GM23248 (cell line): Measurements from ENCODE around the gene LCTL. TPM values are rescaled to one million over a fixed set of nuclear protein-coding genes. Genes with fewer than 3 reads are reported as not detected.

Experiments
- DNase-seq: peaks from one replicate; pipeline ENCODE4 v3.0.0-alpha.2; 2015
- H2AFZ ChIP-seq: fragments of 200-600 bp; sonication (generic); 2 replicates; pipeline ENCODE4 v1.6.1; 2016; ENCODE audit warnings: antibody characterized with exemption
- H3F3A ChIP-seq: fragments of 200-600 bp; sonication (generic); 2 replicates; pipeline ENCODE4 v1.6.1; 2016; ENCODE audit warnings: mild to moderate bottlenecking, antibody characterized with exemption, mixed run types; ENCODE audit not compliant: insufficient read depth
- H3K27ac ChIP-seq: fragments of 200-600 bp; sonication (generic); 2 replicates; pipeline ENCODE4 v1.5.1; 2016; ENCODE audit warnings: mild to moderate bottlenecking
- H3K27me3 ChIP-seq: fragments of 200-600 bp; sonication (generic); replicated peaks from 2 replicates; pipeline ENCODE4 v1.6.1; 2016; ENCODE audit warnings: mild to moderate bottlenecking; ENCODE audit not compliant: insufficient read depth
- H3K36me3 ChIP-seq: fragments of 200-600 bp; sonication (generic); 2 replicates; pipeline ENCODE4 v1.6.1; 2016; ENCODE audit warnings: low read depth, mild to moderate bottlenecking
- H3K4me1 ChIP-seq: fragments of 200-600 bp; sonication (generic); 2 replicates; pipeline ENCODE4 v1.6.1; 2016; ENCODE audit warnings: mild to moderate bottlenecking; ENCODE audit not compliant: insufficient read depth
- H3K4me2 ChIP-seq: fragments of 200-600 bp; sonication (generic); one replicate; pipeline ENCODE4 v1.6.1; 2016; ENCODE audit warnings: mild to moderate bottlenecking; ENCODE audit not compliant: unreplicated experiment
- H3K4me3 ChIP-seq: fragments of 200-600 bp; sonication (generic); 2 replicates; pipeline ENCODE4 v1.5.1; 2016; ENCODE audit warnings: mild to moderate bottlenecking
- H3K79me2 ChIP-seq: fragments of 200-600 bp; sonication (generic); 2 replicates; pipeline ENCODE4 v1.6.1; 2016; ENCODE audit warnings: mild to moderate bottlenecking; ENCODE audit not compliant: insufficient read depth
- H3K9ac ChIP-seq: fragments of 200-600 bp; sonication (generic); 2 replicates; pipeline ENCODE4 v1.6.1; 2016; ENCODE audit warnings: mild to moderate bottlenecking
- H3K9me2 ChIP-seq: fragments of 200-600 bp; sonication (generic); 2 replicates; pipeline ENCODE4 v1.6.1; 2016; ENCODE audit warnings: mixed run types, mild to moderate bottlenecking, moderate library complexity; ENCODE audit not compliant: insufficient read depth
- H3K9me3 ChIP-seq: fragments of 200-600 bp; sonication (generic); one replicate; pipeline ENCODE4 v1.6.1; 2017; ENCODE audit warnings: low read depth
- H4K20me1 ChIP-seq: fragments of 200-600 bp; sonication (generic); 2 replicates; pipeline ENCODE4 v1.6.0; 2016; ENCODE audit not compliant: insufficient read depth
- EZH2 ChIP-seq: fragments of 200-600 bp; sonication (generic); IDR thresholded peaks from 2 replicates; pipeline ENCODE4 v1.6.1; 2018; ENCODE audit warnings: antibody characterized with exemption, mild to moderate bottlenecking; ENCODE audit not compliant: insufficient read depth, poor library complexity, severe bottlenecking
- EZH2phosphoT487 ChIP-seq: fragments of 200-600 bp; sonication (generic); IDR thresholded peaks from 2 replicates; pipeline ENCODE4 v1.6.1; 2018; ENCODE audit warnings: antibody characterized with exemption, moderate library complexity, mild to moderate bottlenecking, low read depth; ENCODE audit not compliant: insufficient read depth
- WGBS, 2 experiments: methylation state at CpG; one replicate each; pipeline ENCODE4 v1.1.6; 2015 to 2017; ENCODE audit warnings: low lambda C conversion rate in 2 of 2, low coverage in 1 of 2; ENCODE audit errors: missing lambda C conversion rate in 2 of 2; 5-methylcytosine and 5-hydroxymethylcytosine counted together
- in situ Hi-C: fragments of 300-500 bp; cut with MboI; formaldehyde crosslinking; loops from 2 replicates; pipeline ENCODE4 v1.15.0; 2020
- polyA plus RNA-seq: library from polyadenylated mRNA; unstranded; fragments of >200 nt; fragmentation: Nextera tagmentation; extraction: Ambion mirVana; gene quantifications from 2 replicates; pipeline ENCODE4 v1.2.1, GENCODE V29; 2016
- total RNA-seq: library from RNA; depleted of rRNA; stranded (reverse); fragments of >200 nt; shearing (Covaris generic); gene quantifications from 2 replicates; pipeline ENCODE4 v1.2.3, GENCODE V29; 2014

Gene LCTL
- total and polyA plus RNA-seq, 2 experiments from 2014 or later = 0.68 TPM; not detected in 1

GRCh38 chr15:66567897-66568296 is 2.1 kb upstream of the LCTL start:
- TF ChIP-seq EZH2 (no peak), EZH2phosphoT487 (no peak)
- WGBS, 2 experiments = 76 to 83% methylated on average over 7 of the region's 7 CpGs
- no peaks in the 10 kb centered on the region for H3F3A ChIP-seq
- H3K4me2 ChIP-seq = no peak overlapping the region
- no peaks in the 10 kb centered on the region for H4K20me1 ChIP-seq
- H3K27ac ChIP-seq = no peak overlapping the region
- H3K9me2 ChIP-seq = no peaks in the 10 kb centered on the region
- no peaks in the 10 kb centered on the region for H3K4me1 ChIP-seq
- DNase-seq = no peak
- in situ Hi-C loops = no loop called here
- H2AFZ ChIP-seq = no peak overlapping the region
- no peak overlapping the region for H3K4me3 ChIP-seq
- H3K9me3 ChIP-seq = no peaks in the 10 kb centered on the region
- H3K27me3 ChIP-seq = no peaks in the 10 kb centered on the region
- H3K36me3 ChIP-seq = no peaks in the 10 kb centered on the region
- no peaks in the 10 kb centered on the region for H3K79me2 ChIP-seq
- H3K9ac ChIP-seq = no peak overlapping the region

DNA sequence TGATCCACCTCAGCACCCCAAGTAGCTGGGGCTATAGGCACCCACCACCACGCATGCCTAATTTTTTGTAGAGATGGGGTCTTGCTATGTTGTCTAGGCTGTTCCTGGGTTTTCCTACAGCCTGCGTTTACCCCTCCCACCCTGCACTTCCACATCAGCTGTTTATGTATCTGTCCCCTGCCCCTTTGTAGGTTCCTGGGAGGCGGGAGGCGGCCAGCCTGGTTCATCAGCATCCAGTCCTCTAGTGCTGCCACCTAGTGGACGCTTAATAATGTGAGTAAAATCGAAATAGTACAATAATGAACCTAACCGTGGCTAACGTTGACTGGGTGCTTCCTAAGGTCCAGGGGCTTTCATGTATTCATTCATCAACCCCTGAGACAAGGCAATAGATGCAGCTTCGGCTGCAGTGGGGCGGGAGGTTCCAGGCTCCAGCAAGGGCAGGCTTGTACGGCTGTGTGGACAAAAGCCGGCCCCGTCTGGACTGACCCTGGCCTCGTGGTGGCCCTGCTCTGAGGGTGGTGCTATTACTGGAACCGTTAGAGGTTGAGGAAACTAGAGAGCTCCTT is 1.2 kb upstream of the LCTL start:
- in situ Hi-C loops = no loop called here
- Histone ChIP-seq H3K27me3 (no peaks in the 10 kb centered on the region), H3K79me2 (no peaks in the 10 kb centered on the region), H3K9ac (no peak overlapping the region), H3K9me2 (no peaks in the 10 kb centered on the region), H2AFZ (peak overlapping the region; percentile 44; the same call in 1 of the 2 replicates), H3K9me3 (no peaks in the 10 kb centered on the region), H3K4me3 (no peak overlapping the region), H3K36me3 (no peaks in the 10 kb centered on the region), H3F3A (no peaks in the 10 kb centered on the region), H3K4me2 (peak overlapping the region; percentile 43), H3K4me1 (no peaks in the 10 kb centered on the region), H3K27ac (no peak overlapping the region), H4K20me1 (no peaks in the 10 kb centered on the region)
- 33% methylated on average over 14 to 15 of the region's 15 CpGs for WGBS, 2 experiments
- TF ChIP-seq EZH2 (no peak), EZH2phosphoT487 (no peak)
- DNase-seq = peak; percentile 80

DNA sequence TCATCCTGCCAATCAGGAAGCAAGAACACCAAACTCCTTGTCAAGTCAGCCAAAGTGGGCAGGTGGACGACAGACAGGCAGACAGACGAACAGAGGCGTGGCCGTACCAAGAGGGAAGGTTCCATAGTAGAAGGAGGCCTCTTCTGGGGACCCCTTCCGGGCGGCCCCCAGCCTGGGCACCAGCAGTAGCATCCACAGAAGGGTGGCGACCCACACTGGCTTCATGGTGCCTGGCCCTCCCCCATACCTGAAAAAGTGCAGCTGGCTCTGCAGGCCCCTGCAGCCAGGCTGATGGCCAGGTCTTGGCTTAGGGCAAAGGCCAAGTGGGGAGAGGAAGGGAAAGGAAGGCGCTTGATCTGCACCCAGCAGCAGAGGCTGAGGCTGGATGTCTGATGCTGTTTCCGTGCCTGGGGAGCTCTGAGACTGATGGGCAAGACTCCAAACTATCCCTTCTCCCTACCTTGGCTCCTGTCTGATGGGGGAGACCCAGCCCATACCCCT is 607 bp downstream of the LCTL start:
- 81 to 86% methylated on average over 9 of the region's 9 CpGs for whole genome bisulfite sequencing, 2 experiments
- Histone ChIP-seq H3K9me3 (no peaks in the 10 kb centered on the region), H3K27me3 (no peaks in the 10 kb centered on the region), H2AFZ (no peak overlapping the region), H3F3A (no peaks in the 10 kb centered on the region), H3K79me2 (no peaks in the 10 kb centered on the region), H3K9ac (no peak overlapping the region), H3K4me1 (no peaks in the 10 kb centered on the region), H3K9me2 (no peaks in the 10 kb centered on the region), H3K4me2 (no peak overlapping the region), H4K20me1 (no peaks in the 10 kb centered on the region), H3K36me3 (no peaks in the 10 kb centered on the region), H3K4me3 (no peak overlapping the region), H3K27ac (no peak overlapping the region)
- in situ Hi-C loops = no loop called here
- TF ChIP-seq EZH2phosphoT487 = no peak
- TF ChIP-seq EZH2 = no peak
- no peak for DNase-seq

- Histone ChIP-seq H3K9ac (no peak overlapping the region), H3K27me3 (no peaks in the 10 kb centered on the region), H3K4me2 (no peak overlapping the region), H3K79me2 (no peaks in the 10 kb centered on the region), H3K27ac (no peak overlapping the region), H3K9me3 (no peaks in the 10 kb centered on the region), H3K4me3 (no peak overlapping the region), H4K20me1 (no peaks in the 10 kb centered on the region), H3K36me3 (no peaks in the 10 kb centered on the region), H3K9me2 (no peaks in the 10 kb centered on the region), H2AFZ (no peak overlapping the region), H3K4me1 (no peaks in the 10 kb centered on the region), H3F3A (no peaks in the 10 kb centered on the region)
- TF ChIP-seq EZH2phosphoT487 (no peak), EZH2 (no peak)
- in situ Hi-C loops = no loop called here
- no peak for DNase-seq
- 79 to 84% methylated on average over 18 of the region's 18 CpGs for WGBS, 2 experiments
Measured at GRCh38 chr15:66564136-66565041, 1.4 kb downstream of the LCTL start.
